Cardiac muscle cell (in vitro differentiated cells and primary cell): ENCODE results near the gene DSCAML1. TPM values are rescaled to one million over a fixed set of nuclear protein-coding genes. Genes with fewer than 3 reads are reported as not detected.

ENCODE experiments used
- DNase-seq, 2 donors: peaks; one replicate each; pipeline versions ENCODE4 v3.0.0 to v3.0.0-alpha.2; 2010 to 2017; ENCODE audit warnings: low read depth in 1 of 2, low spot score in 1 of 2
- H3K27ac ChIP-seq: fragments of 200-600 bp; sonication (generic); 2 replicates; pipeline ENCODE4 v1.5.1; 2016
- H3K27me3 ChIP-seq: fragments of 200-600 bp; sonication (generic); 2 replicates; pipeline ENCODE4 v1.6.0; 2016; ENCODE audit warnings: control low read depth
- H3K36me3 ChIP-seq: fragments of 200-600 bp; sonication (generic); 2 replicates; pipeline ENCODE4 v1.5.1; 2016; ENCODE audit warnings: control low read depth
- H3K4me1 ChIP-seq: fragments of 200-600 bp; sonication (generic); 2 replicates; pipeline ENCODE4 v1.8.1; 2017; ENCODE audit warnings: low read depth, mild to moderate bottlenecking, mixed run types
- H3K4me3 ChIP-seq: fragments of 200-600 bp; sonication (generic); 2 replicates; pipeline ENCODE4 v1.5.1; 2016; ENCODE audit warnings: mild to moderate bottlenecking
- H3K9me3 ChIP-seq: fragments of 200-600 bp; sonication (generic); 2 replicates; pipeline ENCODE4 v1.5.1; 2017; ENCODE audit warnings: low read depth, mild to moderate bottlenecking, control low read depth
- polyA plus RNA-seq: library from polyadenylated mRNA; unstranded; fragments of >200 nt; fragmentation: Nextera tagmentation; extraction: Ambion mirVana; gene quantifications from 2 replicates; pipeline ENCODE4 v1.2.1, GENCODE V29; 2016
- total RNA-seq: library from RNA; depleted of rRNA; stranded (reverse); fragments of >200 nt; gene quantifications from 2 replicates; pipeline ENCODE4 v1.2.3, GENCODE V29; 2016
- TF ChIP-seq, protein P1 (sequence below): IDR thresholded peaks from 2 replicates; pipeline ENCODE4 v1.5.1; 2012; ENCODE audit warnings: low read depth, mild to moderate bottlenecking, low read length

DSCAML1 gene
- total and polyA plus RNA-seq, 2 experiments from 2014 or later, result 1.8 TPM; not detected in 1

DNA sequence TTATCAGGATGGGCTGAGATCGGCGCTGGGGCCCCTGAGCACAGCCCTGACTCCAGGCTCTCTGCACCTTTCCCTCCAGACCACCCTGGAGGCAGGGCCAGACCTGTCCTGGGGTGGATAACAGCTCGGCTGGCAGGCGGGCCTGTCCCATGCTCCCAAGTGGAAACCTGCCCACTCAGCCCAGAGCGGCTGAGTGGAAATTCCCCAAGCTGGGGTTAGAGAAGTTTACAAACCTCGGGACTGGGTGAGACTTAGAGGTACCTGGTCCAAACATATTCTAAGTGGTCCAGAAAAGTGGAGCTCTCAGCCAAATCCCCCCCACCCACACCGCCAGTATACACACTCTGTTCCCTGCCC lies 32.3 kb upstream of the DSCAML1 start:
- DNase-seq, result no peak
- no peaks in the 10 kb centered on the region for H3K27me3 ChIP-seq
- no peaks in the 10 kb centered on the region for H3K9me3 ChIP-seq
- peaks cover 4% of the 10 kb centered on the region for H3K4me1 ChIP-seq
- TF ChIP-seq, protein P1, sequence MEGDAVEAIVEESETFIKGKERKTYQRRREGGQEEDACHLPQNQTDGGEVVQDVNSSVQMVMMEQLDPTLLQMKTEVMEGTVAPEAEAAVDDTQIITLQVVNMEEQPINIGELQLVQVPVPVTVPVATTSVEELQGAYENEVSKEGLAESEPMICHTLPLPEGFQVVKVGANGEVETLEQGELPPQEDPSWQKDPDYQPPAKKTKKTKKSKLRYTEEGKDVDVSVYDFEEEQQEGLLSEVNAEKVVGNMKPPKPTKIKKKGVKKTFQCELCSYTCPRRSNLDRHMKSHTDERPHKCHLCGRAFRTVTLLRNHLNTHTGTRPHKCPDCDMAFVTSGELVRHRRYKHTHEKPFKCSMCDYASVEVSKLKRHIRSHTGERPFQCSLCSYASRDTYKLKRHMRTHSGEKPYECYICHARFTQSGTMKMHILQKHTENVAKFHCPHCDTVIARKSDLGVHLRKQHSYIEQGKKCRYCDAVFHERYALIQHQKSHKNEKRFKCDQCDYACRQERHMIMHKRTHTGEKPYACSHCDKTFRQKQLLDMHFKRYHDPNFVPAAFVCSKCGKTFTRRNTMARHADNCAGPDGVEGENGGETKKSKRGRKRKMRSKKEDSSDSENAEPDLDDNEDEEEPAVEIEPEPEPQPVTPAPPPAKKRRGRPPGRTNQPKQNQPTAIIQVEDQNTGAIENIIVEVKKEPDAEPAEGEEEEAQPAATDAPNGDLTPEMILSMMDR, result no peak
- no peak overlapping the region for H3K27ac ChIP-seq
- H3K36me3 ChIP-seq, result no peaks in the 10 kb centered on the region
- H3K4me3 ChIP-seq, result no peak overlapping the region

GRCh38 chr11:117828611-117829368 lies 31.8 kb upstream of the DSCAML1 start:
- Histone ChIP-seq H3K4me3 (no peak overlapping the region), H3K27ac (no peak overlapping the region), H3K9me3 (no peaks in the 10 kb centered on the region), H3K36me3 (no peaks in the 10 kb centered on the region), H3K27me3 (no peaks in the 10 kb centered on the region), H3K4me1 (peaks cover 4% of the 10 kb centered on the region)
- DNase-seq, result peak in 1 of 2 donors; percentile 68
- TF ChIP-seq, protein P1, result no peak

DNA sequence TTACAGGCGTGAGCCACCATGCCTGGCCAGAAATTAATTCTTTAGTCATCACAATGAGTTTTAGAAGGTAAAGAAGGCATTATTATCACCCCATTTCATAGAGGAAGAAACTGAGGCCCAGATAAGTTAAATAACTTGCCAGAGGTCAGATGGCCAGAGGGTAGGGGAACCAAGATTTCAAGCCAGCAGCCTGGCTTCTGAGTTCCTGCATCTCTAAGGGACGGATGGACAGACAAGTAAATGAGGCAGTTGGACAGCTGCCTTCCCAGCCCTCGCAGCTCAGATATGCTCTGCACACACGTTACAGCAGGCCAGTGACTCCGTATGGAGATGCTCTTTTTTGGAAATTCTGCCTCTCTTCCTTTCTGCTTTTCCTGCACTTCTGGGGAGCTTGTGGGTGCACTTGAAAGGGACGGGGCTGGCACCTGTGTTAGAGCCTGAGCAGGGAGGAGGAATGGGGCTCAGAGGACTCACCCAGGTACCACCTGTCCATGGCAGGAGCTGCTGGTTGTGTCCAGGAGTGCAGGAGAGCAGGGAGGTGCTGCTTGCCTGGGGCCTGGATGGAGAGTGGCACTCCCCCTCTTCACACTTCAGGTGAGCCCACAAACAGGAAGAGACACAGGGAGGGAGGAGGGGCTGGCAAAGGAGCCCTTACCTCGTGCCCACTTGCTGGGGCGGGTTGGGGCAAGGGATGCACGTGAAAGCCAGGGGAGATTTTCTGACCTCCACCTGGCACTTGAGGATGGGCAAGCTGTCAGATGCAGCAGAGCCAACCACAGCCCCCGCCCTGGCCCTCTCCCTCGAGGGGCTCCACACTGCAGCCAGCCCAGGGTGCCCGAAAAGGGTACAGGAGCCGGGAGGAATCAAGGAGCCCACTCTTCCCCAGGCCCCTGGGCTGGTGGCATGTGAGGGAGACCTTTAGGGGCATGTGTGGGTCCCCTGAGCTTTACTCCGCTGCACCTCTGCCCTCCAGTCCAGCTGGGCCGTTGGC lies 30.8 kb upstream of the DSCAML1 start:
- no peaks in the 10 kb centered on the region for H3K9me3 ChIP-seq
- no peaks in the 10 kb centered on the region for H3K27me3 ChIP-seq
- H3K27ac ChIP-seq, result no peak overlapping the region
- H3K4me3 ChIP-seq, result no peak overlapping the region
- peaks cover 4% of the 10 kb centered on the region for H3K4me1 ChIP-seq
- no peaks in the 10 kb centered on the region for H3K36me3 ChIP-seq
- TF ChIP-seq, protein P1, result no peak
- DNase-seq, result no peak

DNA sequence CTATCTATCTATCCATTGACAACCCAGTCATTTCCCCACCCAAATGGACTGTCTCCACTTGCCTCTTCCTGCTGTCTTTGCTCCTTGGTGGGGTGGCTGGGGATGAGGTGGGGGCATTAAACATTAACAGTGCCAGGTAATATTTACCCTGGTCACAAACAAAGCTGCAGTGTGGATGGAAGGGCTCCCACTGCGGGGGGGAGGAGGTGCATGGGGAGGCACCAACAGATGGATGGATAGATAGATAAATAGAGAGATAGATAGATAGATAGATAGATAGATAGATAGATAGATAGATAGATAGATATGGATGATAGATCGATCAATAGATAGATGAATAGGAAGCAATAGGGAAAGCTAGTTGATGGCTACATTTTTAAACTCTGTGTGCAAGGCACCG lies 29.8 kb upstream of the DSCAML1 start:
- H3K27me3 ChIP-seq, result no peaks in the 10 kb centered on the region
- H3K36me3 ChIP-seq, result no peaks in the 10 kb centered on the region
- peaks cover 4% of the 10 kb centered on the region for H3K4me1 ChIP-seq
- TF ChIP-seq, protein P1, result no peak
- no peaks in the 10 kb centered on the region for H3K9me3 ChIP-seq
- H3K27ac ChIP-seq, result no peak overlapping the region
- DNase-seq, result no peak
- no peak overlapping the region for H3K4me3 ChIP-seq

DNA sequence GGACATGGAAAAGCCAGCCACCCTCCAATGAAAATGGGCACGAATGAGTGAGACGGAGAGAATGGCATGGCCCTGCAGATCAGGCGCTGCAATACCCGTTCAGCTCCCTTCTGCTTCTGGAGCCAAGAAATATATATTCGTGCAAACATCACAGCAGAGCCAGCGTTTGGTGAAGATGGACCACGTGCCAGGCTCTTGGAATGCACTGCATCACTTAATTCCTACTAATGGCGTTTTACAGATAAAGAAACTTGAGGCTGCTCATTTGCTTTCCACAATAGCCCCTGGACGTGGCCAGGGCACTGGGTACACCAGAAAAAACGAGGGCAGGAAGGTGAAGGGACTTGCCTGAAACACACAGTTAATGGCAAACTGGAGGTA lies 29.2 kb upstream of the DSCAML1 start:
- TF ChIP-seq, protein P1, result no peak
- DNase-seq, result no peak
- Histone ChIP-seq H3K4me3 (no peak overlapping the region), H3K9me3 (no peaks in the 10 kb centered on the region), H3K27ac (no peak overlapping the region), H3K36me3 (no peaks in the 10 kb centered on the region), H3K27me3 (no peaks in the 10 kb centered on the region), H3K4me1 (peaks cover 4% of the 10 kb centered on the region)
